Measurements from ENCODE around the gene MEGF6.

Gene MEGF6

DNA sequence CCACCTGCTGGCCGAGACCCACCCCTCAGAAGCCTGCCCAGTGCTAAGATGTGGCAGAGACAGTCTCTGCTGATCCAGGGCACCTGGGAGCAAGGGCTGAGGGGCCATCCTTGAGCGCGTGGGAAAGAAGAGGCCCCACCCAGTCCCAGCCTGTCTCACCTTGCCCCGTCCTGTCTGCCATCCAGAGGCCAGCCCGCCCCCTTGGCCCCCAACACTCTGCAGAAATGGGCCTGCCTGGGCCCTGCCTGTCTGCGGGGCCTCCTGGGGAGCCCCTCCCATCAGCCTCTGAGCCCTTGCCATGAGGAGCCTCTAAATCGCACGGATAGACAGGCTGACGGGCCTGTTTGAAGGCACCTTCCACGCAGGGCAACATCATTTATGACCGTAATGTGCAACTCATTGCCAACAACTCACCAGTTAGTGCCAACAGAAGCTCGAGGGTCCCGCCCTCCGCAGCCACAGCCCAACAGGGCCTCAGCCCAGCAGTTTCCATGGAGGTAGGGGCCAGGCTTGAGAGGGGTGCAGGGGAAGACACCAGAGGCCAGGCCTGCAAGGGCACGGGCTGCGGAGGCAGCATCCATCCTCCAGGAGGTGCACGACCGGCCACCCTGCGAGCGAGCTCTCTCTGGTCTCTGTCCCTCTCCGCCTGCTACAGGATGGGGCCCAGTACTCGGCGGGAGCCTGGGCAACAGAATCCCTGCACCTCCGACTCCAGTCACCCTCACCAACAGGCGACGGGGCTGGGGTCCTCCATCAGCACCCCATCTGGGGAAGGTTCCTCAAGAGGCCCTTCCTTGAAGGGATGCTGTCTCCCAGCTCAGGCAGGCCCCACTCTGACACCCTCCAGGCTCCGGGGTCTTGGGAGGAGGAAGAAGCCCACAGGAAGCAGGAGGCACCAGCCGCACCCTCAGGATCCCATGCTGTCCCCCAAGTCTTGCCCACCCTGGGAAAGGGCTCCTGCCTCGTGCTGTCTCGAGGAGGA, 78.0 kb downstream of the MEGF6 start:
- no peak for DNase-seq

- DNase-seq, result no peak
Measured at GRCh38 chr1:3531928-3532327, 79.4 kb downstream of the MEGF6 start.

- DNase-seq, result peak; percentile 78
Measured at GRCh38 chr1:3530926-3531818, 80.1 kb downstream of the MEGF6 start.

DNA sequence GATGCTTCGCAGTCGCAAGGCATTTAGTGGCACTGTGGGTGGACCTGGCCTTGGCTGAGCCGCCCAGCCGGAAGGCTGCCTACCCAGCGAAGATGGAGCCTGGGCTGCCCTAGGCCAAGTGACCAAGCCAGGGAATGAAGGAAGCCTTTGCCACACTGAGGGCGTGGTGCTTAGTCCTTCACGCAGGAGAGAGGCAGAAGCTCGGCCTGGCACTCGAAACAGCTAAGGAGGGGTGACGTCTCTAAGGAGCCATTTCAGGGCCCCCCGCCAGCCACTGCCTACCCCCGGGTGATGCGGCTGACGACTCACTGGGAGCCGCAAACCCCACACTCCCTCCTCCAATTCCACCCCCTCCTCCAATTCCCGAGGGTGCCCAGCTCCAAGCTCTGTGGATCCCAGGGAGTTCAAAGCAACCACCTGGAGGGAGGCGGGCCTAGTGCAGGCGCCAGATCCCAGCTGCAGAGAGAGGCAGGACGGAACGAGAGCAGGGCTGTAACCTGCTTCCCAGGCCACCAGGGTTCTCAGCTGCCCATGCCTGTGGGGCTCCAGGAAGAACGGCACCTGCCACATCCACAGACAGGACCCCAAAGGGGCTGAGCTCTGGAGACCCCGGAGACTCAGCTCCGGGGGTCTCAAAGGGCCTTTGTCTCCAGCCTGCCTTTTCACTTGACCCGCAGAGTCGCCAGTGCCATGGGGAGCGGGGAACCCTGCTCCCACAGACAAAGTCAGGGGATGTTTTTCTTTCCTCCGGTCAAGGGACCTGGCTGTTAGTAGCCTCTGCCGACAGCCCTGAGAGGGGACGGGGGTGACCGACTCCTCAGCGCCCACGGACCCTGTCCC, 81.0 kb downstream of the MEGF6 start:
- DNase-seq, result no peak

DNA sequence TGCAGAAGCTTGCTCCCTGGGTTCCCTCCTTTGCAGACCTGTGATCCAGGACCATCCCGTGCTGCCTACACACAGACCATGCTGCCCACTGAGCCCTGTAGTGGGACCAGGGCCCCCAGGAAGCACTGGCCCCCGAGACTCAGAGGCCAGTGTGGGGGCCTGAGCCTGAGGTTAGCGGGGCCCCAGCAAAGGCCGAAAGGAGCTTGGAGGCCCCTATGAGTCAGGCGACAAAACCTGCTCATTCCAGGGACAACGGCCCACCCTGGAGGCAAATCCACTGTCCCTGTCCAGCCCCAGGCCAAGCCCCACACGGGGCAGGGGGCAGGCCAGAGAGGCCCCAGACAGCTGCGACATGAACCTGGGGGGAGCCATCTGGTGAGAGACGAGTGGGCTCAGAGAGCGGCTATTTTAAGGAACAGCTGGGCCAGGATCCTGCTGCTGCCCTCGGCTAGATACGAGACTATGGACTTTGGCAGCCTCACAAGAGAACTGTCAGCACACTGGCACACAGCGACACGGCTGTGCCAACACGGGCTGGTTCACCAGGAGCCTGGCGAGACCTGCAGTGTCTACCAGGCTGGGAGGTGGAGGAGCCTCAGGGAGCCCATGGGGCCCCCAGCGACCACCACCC, 82.1 kb downstream of the MEGF6 start:
- DNase-seq, result no peak

- DNase-seq, result no peak
Measured at GRCh38 chr1:3527774-3528173, 83.5 kb downstream of the MEGF6 start.

- DNase-seq, result no peak
Measured at GRCh38 chr1:3525551-3526482, 85.5 kb downstream of the MEGF6 start.

GRCh38 chr1:3524556-3525203, 86.6 kb downstream of the MEGF6 start:
- no peak for DNase-seq

DNA sequence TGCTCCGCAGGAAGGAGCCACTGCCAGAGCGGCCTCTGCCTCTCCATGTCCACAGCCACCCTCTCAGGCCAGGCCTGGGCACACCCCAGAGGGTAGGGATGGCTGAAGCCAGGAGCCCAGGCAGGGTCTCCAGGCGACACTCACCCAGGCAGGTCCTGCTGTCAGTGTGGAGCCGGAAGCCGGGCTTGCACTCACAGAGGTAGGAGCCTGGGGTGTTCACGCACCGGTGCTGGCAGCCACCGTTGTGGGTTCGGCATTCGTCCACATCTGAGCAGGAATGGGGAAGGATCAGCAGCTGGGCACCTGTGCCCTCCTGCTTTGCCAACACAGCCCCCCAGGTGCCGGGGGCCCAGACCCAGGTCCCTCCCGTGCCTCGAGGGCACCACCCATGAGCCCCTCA, 87.3 kb downstream of the MEGF6 start:
- no peak for DNase-seq

- DNase-seq, result no peak
Measured at GRCh38 chr1:3522564-3523265, 88.6 kb downstream of the MEGF6 start.

DNA sequence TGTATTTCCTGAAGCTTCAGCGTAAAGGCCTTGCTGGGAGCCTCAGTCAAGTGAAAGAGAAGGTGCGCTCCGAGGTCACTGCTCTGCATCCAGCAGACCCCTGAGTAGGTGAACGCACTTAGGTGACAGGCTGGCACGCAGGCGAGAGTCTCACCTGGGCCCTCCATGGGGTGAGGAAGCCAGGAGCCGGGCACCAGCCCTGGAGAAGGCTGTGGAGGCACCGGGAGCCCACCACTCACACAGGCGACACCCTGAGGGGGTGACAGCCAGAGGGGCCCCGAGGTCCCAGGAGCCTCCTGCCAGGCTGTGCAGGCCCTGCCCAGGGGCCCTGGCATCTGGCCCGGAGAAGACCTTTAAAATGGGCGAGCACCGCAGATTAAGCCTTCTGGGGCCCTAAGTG, 89.2 kb downstream of the MEGF6 start:
- DNase-seq, result no peak

DNA sequence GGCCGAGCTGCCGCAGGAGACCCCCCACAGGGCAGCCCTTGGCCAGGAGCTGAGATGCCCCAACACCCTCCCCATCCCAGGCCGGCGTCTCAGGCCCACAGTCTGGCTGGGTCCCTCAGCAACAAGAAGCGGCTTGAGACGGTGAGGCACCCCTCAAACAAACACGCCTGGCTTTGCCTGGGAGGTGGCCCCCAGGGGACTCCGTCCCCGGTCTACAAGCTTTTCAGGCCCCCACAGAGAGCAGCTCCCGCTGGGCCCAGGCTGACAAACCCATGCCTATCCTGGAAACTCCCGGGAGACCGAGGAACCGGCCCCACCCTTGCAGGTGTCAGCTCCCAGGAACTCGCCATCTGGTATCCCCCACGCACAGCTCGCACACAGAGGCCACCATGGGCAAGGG, 89.9 kb downstream of the MEGF6 start:
- no peak for DNase-seq

DNA sequence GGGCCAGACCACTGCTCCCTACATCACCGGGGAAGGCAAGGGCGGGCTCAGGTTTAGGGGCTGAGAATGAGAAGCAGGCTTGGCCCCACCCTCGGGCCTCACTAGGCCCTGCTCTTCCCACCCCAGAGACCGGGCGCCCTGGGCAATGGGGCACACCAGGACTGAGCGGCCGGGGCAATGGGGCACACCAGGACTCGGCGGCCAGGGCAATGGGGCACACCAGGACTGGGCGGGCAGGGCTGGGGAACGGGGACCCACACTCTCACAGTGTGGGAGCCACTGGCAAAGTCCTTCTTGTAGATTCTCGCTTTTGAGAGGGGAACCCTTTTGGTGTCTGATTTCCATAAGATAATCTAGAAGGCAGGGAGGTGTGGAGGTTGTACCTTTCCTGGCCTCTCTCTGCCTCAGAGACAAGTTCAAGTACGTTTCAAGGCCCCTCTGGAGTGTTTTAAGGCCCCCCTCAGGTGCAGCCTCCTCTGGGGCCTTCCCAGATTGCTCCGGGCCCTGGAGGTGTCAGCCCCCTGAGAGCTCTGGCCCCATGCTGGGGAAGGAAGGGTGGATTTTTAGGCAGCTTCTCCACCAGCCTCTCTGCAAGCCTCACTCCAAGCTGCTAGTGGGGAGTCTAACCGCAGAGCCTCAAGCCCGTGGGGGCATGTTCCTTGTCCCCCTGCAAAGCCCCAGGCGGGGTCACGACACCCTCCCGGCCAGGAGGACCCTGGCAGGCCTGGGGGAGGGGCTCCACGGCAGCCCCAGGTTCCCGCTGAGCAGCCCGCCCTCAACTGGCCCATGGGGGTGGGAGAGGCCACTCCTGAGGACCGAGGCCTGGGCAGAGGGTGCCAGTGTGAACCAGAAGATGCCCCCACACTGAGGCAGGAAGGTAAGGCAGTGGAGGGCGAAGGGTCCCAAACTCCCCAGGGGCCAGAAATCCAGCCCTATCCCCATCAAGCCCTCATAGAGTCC, 90.6 kb downstream of the MEGF6 start:
- no peak for DNase-seq

GRCh38 chr1:3519301-3519885, 91.9 kb downstream of the MEGF6 start:
- DNase-seq, result no peak

GRCh38 chr1:3518756-3519155, 92.6 kb downstream of the MEGF6 start:
- no peak for DNase-seq

- DNase-seq, result peak; percentile 30
Measured at GRCh38 chr1:3518256-3518655, 93.1 kb downstream of the MEGF6 start.

DNA sequence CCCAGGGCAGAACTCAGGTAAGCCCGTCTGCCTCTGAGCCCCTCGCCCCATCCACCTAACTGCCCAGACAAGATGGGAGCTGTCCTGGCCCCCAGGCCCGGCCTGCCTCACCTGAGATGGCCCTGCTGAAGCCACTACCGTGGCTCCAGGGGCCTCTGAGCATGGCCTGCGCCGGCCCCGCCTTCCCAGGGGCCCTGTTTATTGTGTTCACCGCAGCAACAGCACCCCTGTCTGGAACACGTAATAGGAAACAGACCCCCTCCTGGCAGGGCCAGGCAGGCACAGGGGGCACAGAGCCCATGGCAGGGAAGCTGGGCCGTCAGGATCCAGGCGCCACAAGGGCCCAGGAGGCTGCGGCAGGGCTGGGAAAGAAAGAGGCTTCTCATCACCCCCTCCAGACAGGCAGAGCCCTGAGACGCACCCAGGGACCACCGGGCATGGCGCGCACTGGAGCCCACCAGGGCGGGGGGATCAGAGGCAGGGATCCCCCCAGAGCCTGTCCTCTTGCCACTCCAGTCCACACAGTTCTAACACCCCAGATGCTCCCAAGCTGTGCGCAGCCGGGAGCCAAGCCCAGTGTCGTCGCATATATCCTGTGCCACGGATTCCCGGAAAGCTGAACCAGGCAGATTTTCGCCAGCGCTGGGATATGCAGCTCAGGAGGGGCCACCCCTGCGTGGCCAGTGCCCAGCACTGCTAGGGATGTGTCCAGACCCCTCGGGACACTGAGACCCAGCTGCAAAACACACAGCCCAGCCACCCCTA, 94.2 kb downstream of the MEGF6 start:
- DNase-seq, result no peak

DNA sequence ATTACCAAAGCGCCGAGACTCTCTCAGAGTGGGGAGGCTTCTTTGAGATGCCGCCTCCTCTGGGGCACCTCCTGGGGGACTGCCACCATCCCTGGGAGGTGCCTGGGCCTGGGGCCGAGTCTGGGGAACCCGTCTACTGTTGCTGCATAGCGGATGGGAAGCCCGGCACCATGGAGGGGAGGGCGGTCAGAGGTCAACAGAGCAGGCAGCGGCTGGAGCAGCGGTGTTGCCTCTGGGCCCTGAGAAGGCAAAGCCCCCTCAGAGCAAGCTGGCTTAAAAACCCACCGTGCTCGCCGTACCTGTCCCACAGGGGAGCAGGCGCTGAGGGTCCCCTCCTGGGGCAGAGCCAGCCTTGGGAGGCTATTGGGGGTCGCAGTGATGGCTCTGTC, 94.8 kb downstream of the MEGF6 start:
- no peak for DNase-seq

All from stimulated activated CD4-positive, alpha-beta T cell treated with anti-CD3 and anti-CD28 coated beads, Interleukin-1b, Interleukin-23, amount 100 ng/mL, for 48 hours (primary cell).